Measurements from ENCODE around the gene CELA2A. TPM values are rescaled to one million over a fixed set of nuclear protein-coding genes. Genes with fewer than 3 reads are reported as not detected.

CELA2A gene
- total RNA-seq, 2 donors from 2014 or later, result 3.6 TPM; not detected in 1

DNA sequence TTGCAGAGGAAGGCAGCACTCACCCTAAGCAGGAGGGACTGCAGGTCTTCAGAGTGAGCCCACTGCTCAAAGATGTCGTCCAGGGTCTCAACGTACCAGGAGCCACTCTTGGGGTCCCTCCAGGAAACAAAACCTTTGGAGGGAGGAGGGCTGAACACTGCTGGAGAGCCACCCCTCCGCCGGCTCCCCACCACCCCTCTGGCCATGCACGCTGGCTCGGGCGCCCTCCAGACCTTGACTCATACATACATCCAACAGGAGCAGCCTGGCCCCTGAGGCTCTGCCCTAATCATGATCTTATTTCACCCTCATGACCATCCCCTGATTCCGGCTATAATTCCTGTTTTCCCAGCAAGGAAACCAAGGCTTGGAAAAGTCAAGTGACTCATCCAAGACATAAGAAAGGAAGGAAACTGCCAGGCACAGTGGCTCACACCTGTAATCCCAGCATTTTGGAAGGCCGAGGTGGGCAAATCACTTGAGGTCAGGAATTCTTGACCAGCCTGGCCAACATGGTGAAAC lies 37.4 kb downstream of the CELA2A start:
- Histone ChIP-seq H3K4me1 (no peaks in the 10 kb centered on the region), H3K36me3 (no peaks in the 10 kb centered on the region), H3K9me3 (no peaks in the 10 kb centered on the region), H3K27ac (no peak overlapping the region), H3K4me3 (no peak overlapping the region), H3K9ac (ENCODE audit: low read depth in 2 of 2, low read length in 2 of 2) (no peak overlapping the region), H3K27me3 (no peaks in the 10 kb centered on the region)
- no peak for DNase-seq
- TF ChIP-seq, protein P1, sequence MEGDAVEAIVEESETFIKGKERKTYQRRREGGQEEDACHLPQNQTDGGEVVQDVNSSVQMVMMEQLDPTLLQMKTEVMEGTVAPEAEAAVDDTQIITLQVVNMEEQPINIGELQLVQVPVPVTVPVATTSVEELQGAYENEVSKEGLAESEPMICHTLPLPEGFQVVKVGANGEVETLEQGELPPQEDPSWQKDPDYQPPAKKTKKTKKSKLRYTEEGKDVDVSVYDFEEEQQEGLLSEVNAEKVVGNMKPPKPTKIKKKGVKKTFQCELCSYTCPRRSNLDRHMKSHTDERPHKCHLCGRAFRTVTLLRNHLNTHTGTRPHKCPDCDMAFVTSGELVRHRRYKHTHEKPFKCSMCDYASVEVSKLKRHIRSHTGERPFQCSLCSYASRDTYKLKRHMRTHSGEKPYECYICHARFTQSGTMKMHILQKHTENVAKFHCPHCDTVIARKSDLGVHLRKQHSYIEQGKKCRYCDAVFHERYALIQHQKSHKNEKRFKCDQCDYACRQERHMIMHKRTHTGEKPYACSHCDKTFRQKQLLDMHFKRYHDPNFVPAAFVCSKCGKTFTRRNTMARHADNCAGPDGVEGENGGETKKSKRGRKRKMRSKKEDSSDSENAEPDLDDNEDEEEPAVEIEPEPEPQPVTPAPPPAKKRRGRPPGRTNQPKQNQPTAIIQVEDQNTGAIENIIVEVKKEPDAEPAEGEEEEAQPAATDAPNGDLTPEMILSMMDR (IDR thresholded peaks at IDR 0.05), result no peak
- intact Hi-C loops (cut with DNase I), result no loop called here

GRCh38 chr1:15500184-15501178 lies 43.9 kb downstream of the CELA2A start:
- H3K4me1 ChIP-seq, result no peaks in the 10 kb centered on the region
- no peaks in the 10 kb centered on the region for H3K9me3 ChIP-seq
- TF ChIP-seq, protein P1 (IDR thresholded peaks at IDR 0.05), result no peak
- intact Hi-C loops (cut with DNase I), result loop anchor here (5.0 kb wide), 1 partner anchor 183 kb away; no protein-coding TSS in a partner anchor
- H3K27me3 ChIP-seq, result no peaks in the 10 kb centered on the region
- H3K9ac ChIP-seq (ENCODE audit: low read depth in 2 of 2, low read length in 2 of 2), result no peak overlapping the region
- H3K4me3 ChIP-seq, result no peak overlapping the region
- H3K36me3 ChIP-seq, result no peaks in the 10 kb centered on the region
- no peak overlapping the region for H3K27ac ChIP-seq
- DNase-seq, result no peak

DNA sequence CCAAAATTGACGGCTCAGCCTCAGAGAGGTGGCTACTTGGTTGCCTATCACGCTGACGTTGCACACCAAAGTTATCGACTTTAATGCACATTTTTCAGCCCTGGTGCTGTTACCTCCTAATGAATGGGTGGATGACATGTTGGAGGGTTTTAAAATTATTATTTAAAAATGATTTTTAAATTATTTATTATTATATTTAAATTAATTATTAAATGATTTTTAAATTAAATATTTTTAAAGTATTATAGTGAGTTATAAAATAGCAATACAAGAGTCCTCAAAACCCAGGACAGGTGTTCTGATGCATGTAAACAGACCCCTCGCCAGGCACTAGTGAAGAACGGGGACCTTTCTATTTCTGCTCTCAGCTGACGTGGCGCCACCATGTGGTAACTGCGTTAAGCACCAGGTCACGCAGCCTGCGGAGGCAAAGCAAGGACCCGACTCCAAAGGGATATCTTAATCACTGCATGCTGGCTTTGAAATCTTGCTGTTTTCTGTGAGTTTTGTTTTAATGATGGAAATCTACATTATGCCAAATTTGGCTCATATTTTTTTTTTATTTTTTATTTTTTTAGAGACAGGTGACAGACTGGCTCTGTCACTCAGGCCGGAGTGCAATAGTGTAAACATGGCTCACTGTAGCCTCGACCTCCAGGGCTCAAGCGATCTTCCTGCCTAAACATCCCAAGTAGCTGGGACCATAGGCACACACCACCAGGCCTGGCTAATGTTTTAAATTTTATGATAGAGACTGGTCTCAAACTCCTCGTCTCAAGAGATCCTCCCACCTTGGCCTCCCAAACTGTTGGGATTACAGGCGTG lies 44.9 kb downstream of the CELA2A start:
- Histone ChIP-seq H3K27me3 (no peaks in the 10 kb centered on the region), H3K27ac (no peak overlapping the region), H3K4me1 (no peaks in the 10 kb centered on the region), H3K4me3 (no peak overlapping the region), H3K36me3 (no peaks in the 10 kb centered on the region), H3K9me3 (no peaks in the 10 kb centered on the region), H3K9ac (ENCODE audit: low read depth in 2 of 2, low read length in 2 of 2) (no peak overlapping the region)
- TF ChIP-seq, protein P1 (IDR thresholded peaks at IDR 0.05), result peak; percentile 79
- DNase-seq, result peak; percentile 66
- intact Hi-C loops (cut with DNase I), result loop anchor here (5.0 kb wide), 1 partner anchor 184 kb away; no protein-coding TSS in a partner anchor

- Histone ChIP-seq H3K4me1 (no peaks in the 10 kb centered on the region), H3K9me3 (no peaks in the 10 kb centered on the region), H3K36me3 (no peaks in the 10 kb centered on the region), H3K4me3 (no peak overlapping the region), H3K9ac (ENCODE audit: low read depth in 2 of 2, low read length in 2 of 2) (no peak overlapping the region), H3K27me3 (no peaks in the 10 kb centered on the region), H3K27ac (no peak overlapping the region)
- DNase-seq, result no peak
- TF ChIP-seq, protein P1 (IDR thresholded peaks at IDR 0.05), result no peak
- intact Hi-C loops (cut with DNase I), result loop anchor here (5.0 kb wide), 1 partner anchor 187 kb away; no protein-coding TSS in a partner anchor
Observed at GRCh38 chr1:15504436-15504835, 47.9 kb downstream of the CELA2A start.

DNA sequence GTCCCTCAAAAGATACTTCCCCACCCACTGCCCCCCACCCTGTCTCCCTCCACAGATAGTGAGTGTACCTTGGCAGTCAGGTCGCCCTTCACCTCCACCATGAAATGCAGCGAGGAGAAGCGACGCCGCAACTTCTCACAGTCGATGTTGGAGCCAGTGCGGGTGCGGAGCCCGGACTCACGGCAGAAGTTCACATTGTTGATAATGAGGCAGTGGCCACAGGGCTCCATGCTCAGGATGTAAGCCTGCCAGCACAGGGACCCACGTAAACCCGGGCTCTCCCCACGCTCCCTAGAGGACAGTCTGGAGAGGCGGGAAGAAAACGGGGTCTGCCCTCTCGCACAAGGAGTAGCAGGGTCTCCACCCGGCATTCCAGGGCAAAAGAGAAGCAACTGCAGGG lies 50.3 kb downstream of the CELA2A start:
- TF ChIP-seq, protein P1 (IDR thresholded peaks at IDR 0.05), result no peak
- Histone ChIP-seq H3K27me3 (no peaks in the 10 kb centered on the region), H3K4me3 (no peak overlapping the region), H3K36me3 (no peaks in the 10 kb centered on the region), H3K27ac (no peak overlapping the region), H3K4me1 (no peaks in the 10 kb centered on the region), H3K9ac (ENCODE audit: low read depth in 2 of 2, low read length in 2 of 2) (no peak overlapping the region), H3K9me3 (no peaks in the 10 kb centered on the region)
- intact Hi-C loops (cut with DNase I), result no loop called here
- no peak for DNase-seq
